ENCODE data around the gene PTPRB. TPM values are rescaled to one million over a fixed set of nuclear protein-coding genes. Genes with fewer than 3 reads are reported as not detected.

Gene PTPRB
- total RNA-seq, 6 donors from 2014 or later, result 68.8 to 113 (median 80.8) TPM

GRCh38 chr12:70561550-70561949 lies 75.7 kb downstream of the PTPRB start:
- H3K9me3 ChIP-seq, result no peaks in the 10 kb centered on the region
- WGBS, 2 donors, result 84 to 94% methylated on average over 4 of the region's 4 CpGs
- no peak for TF ChIP-seq CTCF (IDR thresholded peaks at IDR 0.05)
- TF ChIP-seq POLR2AphosphoS5 (IDR thresholded peaks at IDR 0.05), result no peak
- TF ChIP-seq EP300 (IDR thresholded peaks at IDR 0.05), result no peak
- no peak for TF ChIP-seq POLR2A (IDR thresholded peaks at IDR 0.05)
- no peak overlapping the region for H3K4me3 ChIP-seq
- ATAC-seq (ENCODE audit: low FRiP score in 2 of 2) (no peak), DNase-seq (no peak)
- H3K27ac ChIP-seq, result no peak overlapping the region
- no peaks in the 10 kb centered on the region for H3K27me3 ChIP-seq
- H3K36me3 ChIP-seq, result peaks cover 0 to 35% (median 0%) of the 10 kb centered on the region in 4 donors
- H3K4me1 ChIP-seq, result no peaks in the 10 kb centered on the region

- ATAC-seq (ENCODE audit: low FRiP score in 2 of 2) (no peak), DNase-seq (no peak)
- no peak overlapping the region for H3K27ac ChIP-seq
- no peaks in the 10 kb centered on the region for H3K27me3 ChIP-seq
- peaks cover 0 to 30% (median 0%) of the 10 kb centered on the region in 4 donors for H3K36me3 ChIP-seq
- WGBS, 2 donors, result 86 to 87% methylated on average over 7 of the region's 7 CpGs
- no peak for TF ChIP-seq EP300 (IDR thresholded peaks at IDR 0.05)
- TF ChIP-seq POLR2AphosphoS5 (IDR thresholded peaks at IDR 0.05), result no peak
- TF ChIP-seq POLR2A (IDR thresholded peaks at IDR 0.05), result no peak
- H3K4me1 ChIP-seq, result no peaks in the 10 kb centered on the region
- H3K4me3 ChIP-seq, result no peak overlapping the region
- H3K9me3 ChIP-seq, result no peaks in the 10 kb centered on the region
Observed at GRCh38 chr12:70560671-70561070, 76.6 kb downstream of the PTPRB start.

GRCh38 chr12:70559390-70559789 lies 77.8 kb downstream of the PTPRB start:
- H3K4me1 ChIP-seq, result peaks cover 0 to under 1% (median 0%) of the 10 kb centered on the region in 4 donors
- TF ChIP-seq CTCF (IDR thresholded peaks at IDR 0.05), result no peak
- TF ChIP-seq POLR2A (IDR thresholded peaks at IDR 0.05), result no peak
- no peak for TF ChIP-seq EP300 (IDR thresholded peaks at IDR 0.05)
- TF ChIP-seq POLR2AphosphoS5 (IDR thresholded peaks at IDR 0.05), result no peak
- no peak for DNase-seq
- H3K9me3 ChIP-seq, result no peaks in the 10 kb centered on the region
- WGBS, 2 donors, result 74 to 80% methylated on average over 5 of the region's 5 CpGs
- ATAC-seq (ENCODE audit: low FRiP score in 2 of 2), result no peak
- peaks cover 0 to 30% (median 0%) of the 10 kb centered on the region in 4 donors for H3K36me3 ChIP-seq
- peak overlapping the region in 1 of 4 donors; percentile 35 for H3K27ac ChIP-seq
- H3K4me3 ChIP-seq, result no peak overlapping the region
- no peaks in the 10 kb centered on the region for H3K27me3 ChIP-seq

GRCh38 chr12:70557583-70558191 lies 79.5 kb downstream of the PTPRB start:
- TF ChIP-seq CTCF (IDR thresholded peaks at IDR 0.05), result no peak
- no peak for TF ChIP-seq POLR2AphosphoS5 (IDR thresholded peaks at IDR 0.05)
- no peak for TF ChIP-seq POLR2A (IDR thresholded peaks at IDR 0.05)
- no peak for TF ChIP-seq EP300 (IDR thresholded peaks at IDR 0.05)
- WGBS, 2 donors, result 92 to 95% methylated on average over 4 of the region's 4 CpGs

GRCh38 chr12:70556179-70556869 lies 80.9 kb downstream of the PTPRB start:
- ATAC-seq (ENCODE audit: low FRiP score in 2 of 2) (no peak), DNase-seq (no peak)
- Histone ChIP-seq H3K27me3 (no peaks in the 10 kb centered on the region), H3K36me3 (peaks cover 0 to 29% (median 0%) of the 10 kb centered on the region in 4 donors), H3K4me1 (peaks cover 0 to 3% (median 0%) of the 10 kb centered on the region in 4 donors), H3K4me3 (no peak overlapping the region), H3K9me3 (no peaks in the 10 kb centered on the region), H3K27ac (peak overlapping the region in 2 of 4 donors; percentile 42 to 58)
- TF ChIP-seq POLR2AphosphoS5 (IDR thresholded peaks at IDR 0.05) (no peak), CTCF (IDR thresholded peaks at IDR 0.05) (no peak)
- 72 to 76% methylated on average over 5 of the region's 5 CpGs for WGBS, 2 donors

More at GRCh38 chr12:70557583-70558191, 79.5 kb downstream of the PTPRB start:
- DNase-seq, result no peak
- no peaks in the 10 kb centered on the region for H3K27me3 ChIP-seq
- no peaks in the 10 kb centered on the region for H3K9me3 ChIP-seq
- peak overlapping the region in 2 of 4 donors; percentile 42 to 58 for H3K27ac ChIP-seq
- H3K4me3 ChIP-seq, result no peak overlapping the region
- peaks cover 0 to 3% (median 0%) of the 10 kb centered on the region in 4 donors for H3K4me1 ChIP-seq
- no peak for ATAC-seq (ENCODE audit: low FRiP score in 2 of 2)
- H3K36me3 ChIP-seq, result peaks cover 0 to 29% (median 0%) of the 10 kb centered on the region in 4 donors
